GM12873 (cell line): Measurements from ENCODE around the gene TIGD1.

Experiments used
- TF ChIP-seq, protein P1 (sequence below): IDR thresholded peaks from 2 replicates; pipeline ENCODE4 v1.5.1; 2012; ENCODE audit warnings: low read depth, mild to moderate bottlenecking, moderate library complexity, low read length, control low read depth; ENCODE audit not compliant: insufficient read depth; ENCODE audit errors: missing control alignments

TIGD1 gene

DNA sequence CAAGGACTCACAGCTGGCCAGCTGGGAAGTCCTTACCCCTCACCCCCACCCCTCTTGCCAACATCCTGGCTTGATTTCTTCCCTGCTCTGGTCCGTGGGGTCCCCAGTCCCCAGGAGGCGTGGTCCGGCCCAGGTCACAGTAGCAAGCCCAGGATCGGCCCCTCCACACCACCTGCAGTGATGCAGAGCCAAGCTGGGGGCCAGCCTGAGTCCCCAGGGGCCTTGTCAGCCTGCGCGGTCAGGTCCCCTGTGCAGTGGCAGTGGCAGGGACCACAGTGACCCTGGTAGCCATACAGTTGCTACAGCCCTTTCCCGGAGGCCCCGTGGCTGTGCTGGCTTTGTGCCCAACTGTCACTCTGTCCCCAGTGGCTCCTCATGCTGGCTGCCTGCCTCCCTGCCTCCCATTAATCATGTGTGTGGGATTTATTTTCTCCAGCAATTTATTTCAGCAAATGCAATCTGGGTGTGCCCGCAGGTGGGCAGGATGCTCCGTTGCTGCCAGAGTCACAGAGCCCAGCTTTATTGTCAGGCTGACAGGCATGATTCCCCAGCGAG is 38.9 kb downstream of the TIGD1 start:
- TF ChIP-seq, protein P1, sequence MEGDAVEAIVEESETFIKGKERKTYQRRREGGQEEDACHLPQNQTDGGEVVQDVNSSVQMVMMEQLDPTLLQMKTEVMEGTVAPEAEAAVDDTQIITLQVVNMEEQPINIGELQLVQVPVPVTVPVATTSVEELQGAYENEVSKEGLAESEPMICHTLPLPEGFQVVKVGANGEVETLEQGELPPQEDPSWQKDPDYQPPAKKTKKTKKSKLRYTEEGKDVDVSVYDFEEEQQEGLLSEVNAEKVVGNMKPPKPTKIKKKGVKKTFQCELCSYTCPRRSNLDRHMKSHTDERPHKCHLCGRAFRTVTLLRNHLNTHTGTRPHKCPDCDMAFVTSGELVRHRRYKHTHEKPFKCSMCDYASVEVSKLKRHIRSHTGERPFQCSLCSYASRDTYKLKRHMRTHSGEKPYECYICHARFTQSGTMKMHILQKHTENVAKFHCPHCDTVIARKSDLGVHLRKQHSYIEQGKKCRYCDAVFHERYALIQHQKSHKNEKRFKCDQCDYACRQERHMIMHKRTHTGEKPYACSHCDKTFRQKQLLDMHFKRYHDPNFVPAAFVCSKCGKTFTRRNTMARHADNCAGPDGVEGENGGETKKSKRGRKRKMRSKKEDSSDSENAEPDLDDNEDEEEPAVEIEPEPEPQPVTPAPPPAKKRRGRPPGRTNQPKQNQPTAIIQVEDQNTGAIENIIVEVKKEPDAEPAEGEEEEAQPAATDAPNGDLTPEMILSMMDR: no peak

- TF ChIP-seq, protein P1: no peak
These were observed 42.1 kb downstream of the TIGD1 start for GRCh38 chr2:232508251-232508650.

DNA sequence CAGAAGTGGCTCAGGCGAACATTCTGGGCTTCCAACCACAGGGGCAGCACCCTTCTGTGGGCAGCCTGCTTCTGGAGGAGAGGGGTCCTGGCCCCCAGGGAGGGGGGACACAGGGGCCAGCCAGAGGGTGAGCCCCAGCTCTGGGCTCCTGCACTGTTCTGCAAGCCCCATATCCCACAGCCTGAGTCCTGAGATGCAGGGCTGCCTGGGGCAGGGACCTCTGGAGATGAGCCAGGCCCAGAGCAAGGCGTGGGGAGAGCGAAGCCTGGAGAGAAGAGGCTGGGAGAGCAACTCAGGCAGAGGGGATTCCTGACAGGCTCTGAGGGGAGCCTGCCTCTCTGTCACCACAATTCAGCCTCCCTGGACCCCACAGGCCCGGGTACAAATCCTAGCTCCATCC is 43.6 kb downstream of the TIGD1 start:
- TF ChIP-seq, protein P1: no peak

DNA sequence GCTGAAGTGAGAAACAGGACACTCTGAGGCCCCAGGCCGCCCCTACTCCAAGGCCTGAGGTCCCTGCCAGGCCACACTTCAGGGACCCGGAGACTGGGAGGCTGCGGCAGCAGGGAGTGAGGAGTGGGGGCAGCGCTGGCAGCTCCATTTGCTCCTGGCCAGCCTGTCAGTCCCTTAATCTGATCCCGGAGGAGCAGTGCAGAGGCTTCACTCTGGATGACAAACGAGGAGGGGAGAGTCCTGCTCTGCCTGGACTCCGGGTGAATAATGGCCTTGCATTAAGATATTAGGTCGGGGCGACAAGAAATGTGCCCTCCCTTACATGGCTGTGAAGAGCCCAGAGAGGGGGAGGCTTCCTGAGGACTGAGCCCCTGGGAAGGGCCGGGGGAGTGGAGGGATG is 44.5 kb downstream of the TIGD1 start:
- TF ChIP-seq, protein P1: no peak

- TF ChIP-seq, protein P1: no peak
These were observed 45.9 kb downstream of the TIGD1 start for GRCh38 chr2:232504438-232504837.

GRCh38 chr2:232503809-232504323 is 46.5 kb downstream of the TIGD1 start:
- TF ChIP-seq, protein P1: no peak

DNA sequence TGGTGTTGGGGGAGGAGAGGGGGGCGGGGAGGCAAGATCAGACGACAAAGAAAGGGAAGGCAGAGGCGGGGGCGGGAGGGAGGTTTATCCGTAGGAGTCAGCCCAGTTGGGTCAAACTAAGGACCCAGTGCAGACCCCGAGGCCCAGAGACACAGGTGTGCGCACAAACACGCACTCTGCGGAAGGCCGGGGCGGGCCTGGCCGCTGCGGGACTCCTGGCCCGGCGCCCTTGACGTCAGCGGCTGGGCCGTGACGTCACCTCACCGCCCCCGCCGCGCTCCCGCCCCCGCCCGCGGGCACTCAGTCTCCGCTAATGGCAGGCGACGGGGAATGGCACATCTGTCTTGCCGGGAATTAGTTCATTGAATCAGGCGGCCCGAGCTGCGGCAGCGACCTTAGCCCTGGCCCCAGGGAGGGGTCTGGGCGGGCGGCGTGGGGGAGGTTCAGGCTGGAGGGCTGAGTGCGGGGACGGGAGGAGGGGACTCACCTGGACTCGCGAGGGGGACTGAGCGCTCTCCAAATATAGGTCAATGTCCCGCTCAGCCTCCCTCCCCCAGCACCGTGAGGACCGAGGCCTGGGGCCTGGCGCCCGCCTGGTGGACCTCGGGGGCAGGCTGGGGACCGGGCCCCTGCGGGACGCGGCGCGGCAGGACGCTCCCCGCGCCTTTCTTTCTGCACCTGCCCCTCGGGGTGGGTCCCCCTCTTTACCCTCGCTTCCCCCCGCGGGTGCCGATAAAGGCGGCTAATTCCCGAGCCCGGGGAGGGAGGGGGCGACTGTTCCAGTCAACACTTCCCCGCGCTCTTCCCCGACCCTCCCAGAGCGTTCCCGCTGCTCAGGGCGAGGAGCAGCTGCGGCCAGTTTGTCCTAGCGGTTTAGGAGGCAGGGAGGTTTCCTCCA is 47.2 kb downstream of the TIGD1 start:
- TF ChIP-seq, protein P1: no peak
